ENCODE measurements around the gene PTGES. TPM values are rescaled to one million over a fixed set of nuclear protein-coding genes. Genes with fewer than 3 reads are reported as not detected.
"Not testable (repeated sequence)": the region's sequence is repeated elsewhere in the genome, so short reads cannot be mapped to it uniquely, and the experiment has no call there.

The PTGES gene
- total RNA-seq, 2 donors from 2014 or later = 1.7 to 2.2 TPM

- TF ChIP-seq CTCF (IDR thresholded peaks at IDR 0.05) = no peak
- Histone ChIP-seq H3K4me3 (no peak overlapping the region), H3K27ac (no peak overlapping the region), H3K36me3 (no peaks in the 10 kb centered on the region), H3K9me3 (no peaks in the 10 kb centered on the region), H3K27me3 (replicated peaks; ENCODE audit: insufficient read depth) (no peaks in the 10 kb centered on the region), H3K4me1 (ENCODE audit: control insufficient read depth in 1 of 2, low read depth in 2 of 2) (no peaks in the 10 kb centered on the region)
- DNase-seq (ENCODE audit: low spot score) (no peak), ATAC-seq (ENCODE audit: insufficient number of reproducible peaks, low FRiP score, low read depth) (no peak)
Measured at GRCh38 chr9:129761901-129762369, 9.1 kb upstream of the PTGES start.

- H3K36me3 ChIP-seq = no peaks in the 10 kb centered on the region
- ATAC-seq (ENCODE audit: insufficient number of reproducible peaks, low FRiP score, low read depth) = no peak
- TF ChIP-seq CTCF (IDR thresholded peaks at IDR 0.05) = no peak
- no peak overlapping the region for H3K4me3 ChIP-seq
- no peaks in the 10 kb centered on the region for H3K27me3 ChIP-seq (replicated peaks; ENCODE audit: insufficient read depth)
- no peaks in the 10 kb centered on the region for H3K9me3 ChIP-seq
- no peaks in the 10 kb centered on the region for H3K4me1 ChIP-seq (ENCODE audit: control insufficient read depth in 1 of 2, low read depth in 2 of 2)
- no peak overlapping the region for H3K27ac ChIP-seq
- no peak for DNase-seq (ENCODE audit: low spot score)
Measured at GRCh38 chr9:129761293-129761900, 8.6 kb upstream of the PTGES start.

- not testable (repeated sequence) for H3K27ac ChIP-seq, H3K36me3 ChIP-seq
Measured at GRCh38 chr9:129760784-129761183, 7.9 kb upstream of the PTGES start.

DNA sequence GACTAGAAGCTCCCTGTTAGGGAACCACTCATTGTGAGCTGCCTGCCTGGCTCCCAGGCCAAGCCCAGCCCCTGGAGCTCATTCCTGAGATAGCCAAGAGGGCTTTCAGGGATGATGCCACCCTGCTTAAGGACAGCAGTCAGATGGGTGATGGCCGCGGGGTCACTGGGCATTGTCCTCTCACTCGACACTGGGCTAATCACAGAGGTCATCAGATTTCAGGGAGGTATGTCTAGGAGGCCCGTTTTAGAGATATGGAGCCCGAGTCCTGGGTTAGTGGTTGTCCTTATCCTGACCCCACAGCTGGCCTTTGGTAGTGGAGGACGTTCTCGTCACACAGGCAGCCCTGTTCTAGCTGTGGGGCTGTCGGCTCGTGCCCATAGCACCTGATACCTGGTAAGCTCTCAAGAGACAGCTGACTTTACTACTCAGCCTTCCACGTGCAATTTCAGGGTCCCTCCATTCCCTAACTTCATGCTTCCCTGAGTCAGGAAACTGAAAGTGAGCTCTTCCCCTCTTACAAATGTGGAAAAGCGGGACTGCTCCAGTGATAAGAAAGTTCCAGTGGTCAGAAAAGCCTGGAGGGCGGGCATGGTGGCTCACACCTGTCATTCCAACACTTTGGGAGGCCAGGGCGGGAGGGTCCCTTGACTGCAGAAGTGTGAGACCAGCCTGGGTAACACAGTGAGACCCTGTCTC, 7.1 kb upstream of the PTGES start:
- TF ChIP-seq CTCF (IDR thresholded peaks at IDR 0.05) = no peak

More at GRCh38 chr9:129760784-129761183, 7.9 kb upstream of the PTGES start:
- not testable (repeated sequence) for H3K9me3 ChIP-seq; ATAC-seq (ENCODE audit: insufficient number of reproducible peaks, low FRiP score, low read depth); H3K27me3 ChIP-seq (replicated peaks; ENCODE audit: insufficient read depth); H3K4me3 ChIP-seq; DNase-seq (ENCODE audit: low spot score); H3K4me1 ChIP-seq (ENCODE audit: control insufficient read depth in 1 of 2, low read depth in 2 of 2)

GRCh38 chr9:129759319-129759718, 6.5 kb upstream of the PTGES start:
- Histone ChIP-seq H3K4me3 (no peak overlapping the region), H3K36me3 (no peaks in the 10 kb centered on the region), H3K4me1 (ENCODE audit: control insufficient read depth in 1 of 2, low read depth in 2 of 2) (no peaks in the 10 kb centered on the region), H3K27ac (no peak overlapping the region), H3K9me3 (no peaks in the 10 kb centered on the region), H3K27me3 (replicated peaks; ENCODE audit: insufficient read depth) (no peaks in the 10 kb centered on the region)
- ATAC-seq (ENCODE audit: insufficient number of reproducible peaks, low FRiP score, low read depth) (no peak), DNase-seq (ENCODE audit: low spot score) (no peak)
- no peak for TF ChIP-seq CTCF (IDR thresholded peaks at IDR 0.05)

More for the DNA sequence above, 7.1 kb upstream of the PTGES start:
- Histone ChIP-seq H3K27ac (no peak overlapping the region), H3K9me3 (no peaks in the 10 kb centered on the region), H3K27me3 (replicated peaks; ENCODE audit: insufficient read depth) (no peaks in the 10 kb centered on the region), H3K4me1 (ENCODE audit: control insufficient read depth in 1 of 2, low read depth in 2 of 2) (no peaks in the 10 kb centered on the region), H3K36me3 (no peaks in the 10 kb centered on the region), H3K4me3 (no peak overlapping the region)
- DNase-seq (ENCODE audit: low spot score) (no peak), ATAC-seq (ENCODE audit: insufficient number of reproducible peaks, low FRiP score, low read depth) (no peak)
